HG03432 (cell line): ENCODE data around the gene ZNF615.
"Not testable (repeated sequence)": the region's sequence is repeated elsewhere in the genome, so short reads cannot be mapped to it uniquely, and the experiment has no call there.

Source experiments
- ATAC-seq: cut with Tn5 transposase; IDR thresholded peaks from one replicate; pipeline ENCODE4 v1.9.1; 2021; ENCODE audit warnings: mild to moderate bottlenecking, moderate library complexity; ENCODE audit not compliant: unreplicated experiment

Gene ZNF615

GRCh38 chr19:52007806-52008557 lies at the start of gene ZNF615:
TSS of gene ZNF615 (minus strand) at chr19:52008211. CDS start at chr19:52003711, 4,500 bp downstream.
- peak; percentile 92 for ATAC-seq

GRCh38 chr19:52056480-52056879 lies 48.5 kb upstream of the ZNF615 start:
- ATAC-seq, result not testable (repeated sequence)

- not testable (repeated sequence) for ATAC-seq
Measured at GRCh38 chr19:52051736-52052135, 43.7 kb upstream of the ZNF615 start.

- ATAC-seq, result peak; percentile 86
Measured at GRCh38 chr19:52048555-52049501, 40.8 kb upstream of the ZNF615 start, which contains the start of gene ZNF432. TSS of gene ZNF432 (minus strand) at chr19:52048838. CDS start at chr19:52046868, 1,970 bp downstream.

GRCh38 chr19:52039169-52039568 lies 31.2 kb upstream of the ZNF615 start:
- no peak for ATAC-seq

GRCh38 chr19:52034051-52034728 lies 26.2 kb upstream of the ZNF615 start:
- no peak for ATAC-seq

- ATAC-seq, result peak; percentile 26
Measured at GRCh38 chr19:52028780-52029123, 20.7 kb upstream of the ZNF615 start.

- ATAC-seq, result peak; percentile 93
Measured at GRCh38 chr19:52028027-52028779, 20.2 kb upstream of the ZNF615 start, which contains the start of gene ZNF614. TSS of gene ZNF614 (minus strand) at chr19:52028379. CDS start at chr19:52025745, 2,634 bp downstream.

GRCh38 chr19:52026255-52026990 lies 18.4 kb upstream of the ZNF615 start:
- ATAC-seq, result not testable (repeated sequence)

GRCh38 chr19:52024478-52024877 lies 16.5 kb upstream of the ZNF615 start:
- ATAC-seq, result not testable (repeated sequence)

GRCh38 chr19:52022193-52022592 lies 14.2 kb upstream of the ZNF615 start:
- no peak for ATAC-seq

GRCh38 chr19:52020506-52020905 lies 12.5 kb upstream of the ZNF615 start:
- ATAC-seq, result no peak

GRCh38 chr19:52010674-52011073 lies 2.7 kb upstream of the ZNF615 start:
- no peak for ATAC-seq

GRCh38 chr19:52007451-52007805 lies 583 bp downstream of the ZNF615 start:
- peak; percentile 13 for ATAC-seq

GRCh38 chr19:51994048-51994644 lies 13.9 kb downstream of the ZNF615 start:
- ATAC-seq, result no peak

- ATAC-seq, result no peak
Measured at GRCh38 chr19:51993422-51993821, 14.6 kb downstream of the ZNF615 start.

GRCh38 chr19:51986309-51987291 lies 21.4 kb downstream of the ZNF615 start, which contains the start of gene ZNF350:
TSS of gene ZNF350 (minus strand) at chr19:51986840. CDS start at chr19:51974360, 12,480 bp downstream.
- peak; percentile 82 for ATAC-seq

GRCh38 chr19:51983361-51983760 lies 24.6 kb downstream of the ZNF615 start:
- no peak for ATAC-seq
